KMS-11 (cell line): Measurements from ENCODE around the gene BBC3.

Experiments used
- H2AFZ ChIP-seq: fragments of 200-600 bp; sonication (generic); 2 replicates; pipeline ENCODE4 v1.6.1; 2016; ENCODE audit warnings: antibody characterized with exemption, mixed run types, low read depth
- H3K27ac ChIP-seq: fragments of 200-600 bp; sonication (generic); 2 replicates; pipeline ENCODE4 v1.6.1; 2016; ENCODE audit warnings: mild to moderate bottlenecking, mixed run types
- H3K27me3 ChIP-seq: fragments of 200-600 bp; sonication (generic); 2 replicates; pipeline ENCODE4 v1.6.1; 2017; ENCODE audit warnings: mild to moderate bottlenecking, low read depth, mixed run types, moderate library complexity; ENCODE audit not compliant: insufficient read depth
- H3K36me3 ChIP-seq: fragments of 200-600 bp; sonication (generic); 2 replicates; pipeline ENCODE4 v1.6.1; 2017; ENCODE audit warnings: mild to moderate bottlenecking, mixed run types; ENCODE audit not compliant: insufficient read depth
- H3K4me1 ChIP-seq: fragments of 200-600 bp; sonication (generic); 2 replicates; pipeline ENCODE4 v1.6.1; 2016; ENCODE audit warnings: mild to moderate bottlenecking, low read depth, mixed run types; ENCODE audit not compliant: poor library complexity, severe bottlenecking
- H3K4me2 ChIP-seq: fragments of 200-600 bp; sonication (generic); 2 replicates; pipeline ENCODE4 v1.7.0; 2016; ENCODE audit warnings: mild to moderate bottlenecking, mixed run types
- H3K4me3 ChIP-seq: fragments of 200-600 bp; sonication (generic); IDR thresholded peaks from 2 replicates; pipeline ENCODE4 v1.6.1; 2017; ENCODE audit warnings: low read depth, low read length, mixed read lengths; ENCODE audit not compliant: insufficient read depth
- H3K79me2 ChIP-seq: fragments of 200-600 bp; sonication (generic); 2 replicates; pipeline ENCODE4 v1.6.1; 2016; ENCODE audit warnings: low read depth, mixed run types; ENCODE audit not compliant: insufficient read depth
- H3K9ac ChIP-seq: fragments of 200-600 bp; sonication (generic); 2 replicates; pipeline ENCODE4 v1.6.1; 2016; ENCODE audit warnings: mild to moderate bottlenecking, mixed run types
- H4K20me1 ChIP-seq: fragments of 200-600 bp; sonication (generic); 2 replicates; pipeline ENCODE4 v1.6.1; 2016; ENCODE audit warnings: mild to moderate bottlenecking, mixed run types; ENCODE audit not compliant: insufficient read depth
- TF ChIP-seq, protein P1 (sequence below): fragments of 200-600 bp; sonication (generic); conservative IDR thresholded peaks from 2 replicates; pipeline ENCODE4 v1.6.1; 2017; ENCODE audit warnings: low read depth, mild to moderate bottlenecking, antibody characterized with exemption, low read length, moderate library complexity, mixed read lengths

BBC3 gene

DNA sequence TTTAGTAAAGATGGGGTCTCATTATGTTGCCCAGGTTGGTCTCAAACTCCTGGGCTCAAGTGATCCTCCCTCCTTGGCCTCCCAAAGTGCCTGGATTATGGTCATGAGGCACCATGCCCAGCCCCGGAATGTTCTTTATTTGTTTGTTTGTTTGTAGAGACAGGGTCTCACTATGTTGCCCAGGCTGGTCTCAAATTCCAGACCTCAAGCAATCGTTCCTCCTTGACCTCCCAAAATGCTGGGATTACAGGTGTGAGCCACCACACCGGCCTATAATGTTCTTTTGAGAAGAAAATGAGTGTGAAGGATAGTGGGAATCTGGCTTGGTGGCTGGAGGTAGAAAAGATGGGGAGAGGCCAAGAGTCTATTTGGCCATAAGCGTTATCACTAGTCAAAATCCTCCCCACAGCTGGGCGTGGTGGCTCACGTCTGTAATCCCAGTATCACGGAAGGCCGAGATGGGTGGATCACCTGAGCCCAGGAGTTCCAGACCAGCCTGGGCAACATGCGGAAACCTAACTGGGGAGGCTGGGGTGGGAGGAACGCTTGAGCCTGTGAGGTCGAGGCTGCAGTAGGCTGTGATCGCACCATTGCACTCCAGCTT, 5.2 kb upstream of the BBC3 start:
- H3K27me3 ChIP-seq = peaks cover 29% of the 10 kb centered on the region
- H3K36me3 ChIP-seq = no peaks in the 10 kb centered on the region
- no peak overlapping the region for H3K4me2 ChIP-seq
- no peak overlapping the region for H3K9ac ChIP-seq
- H2AFZ ChIP-seq = no peak overlapping the region
- no peaks in the 10 kb centered on the region for H3K79me2 ChIP-seq
- H3K4me1 ChIP-seq = peaks cover 34% of the 10 kb centered on the region
- H4K20me1 ChIP-seq = no peaks in the 10 kb centered on the region
- TF ChIP-seq, protein P1, sequence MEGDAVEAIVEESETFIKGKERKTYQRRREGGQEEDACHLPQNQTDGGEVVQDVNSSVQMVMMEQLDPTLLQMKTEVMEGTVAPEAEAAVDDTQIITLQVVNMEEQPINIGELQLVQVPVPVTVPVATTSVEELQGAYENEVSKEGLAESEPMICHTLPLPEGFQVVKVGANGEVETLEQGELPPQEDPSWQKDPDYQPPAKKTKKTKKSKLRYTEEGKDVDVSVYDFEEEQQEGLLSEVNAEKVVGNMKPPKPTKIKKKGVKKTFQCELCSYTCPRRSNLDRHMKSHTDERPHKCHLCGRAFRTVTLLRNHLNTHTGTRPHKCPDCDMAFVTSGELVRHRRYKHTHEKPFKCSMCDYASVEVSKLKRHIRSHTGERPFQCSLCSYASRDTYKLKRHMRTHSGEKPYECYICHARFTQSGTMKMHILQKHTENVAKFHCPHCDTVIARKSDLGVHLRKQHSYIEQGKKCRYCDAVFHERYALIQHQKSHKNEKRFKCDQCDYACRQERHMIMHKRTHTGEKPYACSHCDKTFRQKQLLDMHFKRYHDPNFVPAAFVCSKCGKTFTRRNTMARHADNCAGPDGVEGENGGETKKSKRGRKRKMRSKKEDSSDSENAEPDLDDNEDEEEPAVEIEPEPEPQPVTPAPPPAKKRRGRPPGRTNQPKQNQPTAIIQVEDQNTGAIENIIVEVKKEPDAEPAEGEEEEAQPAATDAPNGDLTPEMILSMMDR = no peak
- no peak overlapping the region for H3K4me3 ChIP-seq
- no peak overlapping the region for H3K27ac ChIP-seq

DNA sequence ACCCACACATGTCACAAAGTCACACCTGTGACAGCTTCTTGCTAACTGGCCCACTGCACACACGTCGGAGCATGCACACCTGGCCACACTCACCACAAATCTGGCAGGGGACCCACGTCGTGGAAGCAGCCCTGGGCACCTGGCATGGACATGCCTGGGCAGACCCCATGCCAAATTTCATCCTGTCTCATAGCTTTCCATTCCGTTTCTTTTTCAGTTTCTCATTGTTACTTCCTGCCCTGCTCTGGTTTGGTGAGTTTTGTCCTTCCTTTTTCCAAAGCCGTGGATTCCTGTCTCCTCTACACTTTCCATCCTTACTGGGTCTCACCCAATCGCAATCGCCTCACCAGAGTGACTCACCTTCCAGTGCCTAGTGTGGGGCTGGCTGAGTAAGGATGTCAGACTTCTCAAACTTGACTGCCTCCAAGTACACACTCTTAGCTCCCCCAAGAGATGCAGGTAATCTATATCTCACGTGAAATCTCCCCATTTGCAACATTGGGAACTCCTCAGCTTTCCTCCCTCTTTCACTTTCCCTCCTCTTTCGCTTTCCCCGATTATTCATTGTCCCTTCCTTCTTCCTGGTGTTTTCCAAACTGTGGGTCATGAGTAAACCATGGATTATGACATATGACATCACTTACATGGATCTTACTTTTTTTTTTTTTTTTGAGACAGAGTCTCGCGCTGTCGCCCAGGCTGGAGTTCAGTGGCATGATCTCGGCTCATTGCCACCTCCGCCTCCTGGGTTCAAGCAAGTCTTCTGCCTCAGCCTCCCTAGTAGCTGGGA, 1.6 kb upstream of the BBC3 start:
- peaks cover 36% of the 10 kb centered on the region for H3K4me1 ChIP-seq
- no peak overlapping the region for H3K27ac ChIP-seq
- no peaks in the 10 kb centered on the region for H3K36me3 ChIP-seq
- no peak overlapping the region for H3K9ac ChIP-seq
- no peak overlapping the region for H2AFZ ChIP-seq
- no peaks in the 10 kb centered on the region for H3K79me2 ChIP-seq
- no peaks in the 10 kb centered on the region for H4K20me1 ChIP-seq
- H3K4me3 ChIP-seq = no peak overlapping the region
- peaks cover 6% of the 10 kb centered on the region; the same call in 1 of the 2 replicates for H3K27me3 ChIP-seq
- H3K4me2 ChIP-seq = no peak overlapping the region
- TF ChIP-seq, protein P1 = no peak

GRCh38 chr19:47231215-47232054, 436 bp upstream of the BBC3 start:
- H3K27me3 ChIP-seq = peaks cover 6% of the 10 kb centered on the region; the same call in 1 of the 2 replicates
- H3K79me2 ChIP-seq = no peaks in the 10 kb centered on the region
- peaks cover 41% of the 10 kb centered on the region for H3K4me1 ChIP-seq
- no peaks in the 10 kb centered on the region for H4K20me1 ChIP-seq
- no peak overlapping the region; the same call in 1 of the 2 replicates for H3K9ac ChIP-seq
- TF ChIP-seq, protein P1 = no peak
- no peak overlapping the region for H3K4me3 ChIP-seq
- H3K36me3 ChIP-seq = no peaks in the 10 kb centered on the region
- no peak overlapping the region for H3K27ac ChIP-seq
- H2AFZ ChIP-seq = peak overlapping the region; percentile 79; the same call in 1 of the 2 replicates
- peak overlapping the region; percentile 87 for H3K4me2 ChIP-seq
